HG03520 (cell line): ENCODE results near the gene PALS1.

ENCODE experiments used
- ATAC-seq: cut with Tn5 transposase; IDR thresholded peaks from one replicate; pipeline ENCODE4 v1.9.1; 2021; ENCODE audit warnings: mild to moderate bottlenecking, moderate library complexity; ENCODE audit not compliant: unreplicated experiment

PALS1 gene

GRCh38 chr14:67241411-67242167 is at the start of gene PALS1:
TSS of gene PALS1 (plus strand) at chr14:67241435. CDS start at chr14:67279171, 37,736 bp downstream.
- peak; percentile 31 for ATAC-seq

- ATAC-seq: no peak
These were observed 49.4 kb upstream of the PALS1 start for GRCh38 chr14:67191768-67192290.

GRCh38 chr14:67192366-67192765 is 48.9 kb upstream of the PALS1 start:
- no peak for ATAC-seq

GRCh38 chr14:67195279-67195678 is 46.0 kb upstream of the PALS1 start:
- ATAC-seq: no peak

GRCh38 chr14:67199016-67199415 is 42.2 kb upstream of the PALS1 start:
- ATAC-seq: no peak

GRCh38 chr14:67207810-67208209 is 33.4 kb upstream of the PALS1 start:
- no peak for ATAC-seq

GRCh38 chr14:67218126-67218525 is 23.1 kb upstream of the PALS1 start:
- ATAC-seq: no peak

- no peak for ATAC-seq
These were observed 19.8 kb upstream of the PALS1 start for GRCh38 chr14:67221248-67221981.

- ATAC-seq: no peak
These were observed 19.3 kb upstream of the PALS1 start for GRCh38 chr14:67221982-67222328.

- ATAC-seq: no peak
These were observed 15.7 kb upstream of the PALS1 start for GRCh38 chr14:67225523-67225922.

GRCh38 chr14:67228325-67228984 is 12.8 kb upstream of the PALS1 start:
- ATAC-seq: no peak

- ATAC-seq: no peak
These were observed 9.2 kb upstream of the PALS1 start for GRCh38 chr14:67232066-67232465.

GRCh38 chr14:67232621-67233020 is 8.6 kb upstream of the PALS1 start:
- ATAC-seq: no peak

- no peak for ATAC-seq
These were observed 3.6 kb upstream of the PALS1 start for GRCh38 chr14:67237591-67237990.

GRCh38 chr14:67239582-67239981 is 1.7 kb upstream of the PALS1 start:
- ATAC-seq: no peak

- peak; percentile 17 for ATAC-seq
These were observed 885 bp upstream of the PALS1 start for GRCh38 chr14:67240168-67240932.

- ATAC-seq: peak; percentile 87
These were observed 241 bp upstream of the PALS1 start for GRCh38 chr14:67240978-67241410.

- no peak for ATAC-seq
These were observed 859 bp downstream of the PALS1 start for GRCh38 chr14:67242168-67242420.

GRCh38 chr14:67245104-67245503 is 3.9 kb downstream of the PALS1 start:
- ATAC-seq: no peak

- no peak for ATAC-seq
These were observed 10.5 kb downstream of the PALS1 start for GRCh38 chr14:67251573-67252226.
